HG03439 (cell line): Measurements from ENCODE around the gene UFD1.

Experiments
- ATAC-seq: cut with Tn5 transposase; IDR thresholded peaks from one replicate; pipeline ENCODE4 v1.9.1; 2021; ENCODE audit warnings: mild to moderate bottlenecking, moderate library complexity; ENCODE audit not compliant: unreplicated experiment

Gene UFD1

DNA sequence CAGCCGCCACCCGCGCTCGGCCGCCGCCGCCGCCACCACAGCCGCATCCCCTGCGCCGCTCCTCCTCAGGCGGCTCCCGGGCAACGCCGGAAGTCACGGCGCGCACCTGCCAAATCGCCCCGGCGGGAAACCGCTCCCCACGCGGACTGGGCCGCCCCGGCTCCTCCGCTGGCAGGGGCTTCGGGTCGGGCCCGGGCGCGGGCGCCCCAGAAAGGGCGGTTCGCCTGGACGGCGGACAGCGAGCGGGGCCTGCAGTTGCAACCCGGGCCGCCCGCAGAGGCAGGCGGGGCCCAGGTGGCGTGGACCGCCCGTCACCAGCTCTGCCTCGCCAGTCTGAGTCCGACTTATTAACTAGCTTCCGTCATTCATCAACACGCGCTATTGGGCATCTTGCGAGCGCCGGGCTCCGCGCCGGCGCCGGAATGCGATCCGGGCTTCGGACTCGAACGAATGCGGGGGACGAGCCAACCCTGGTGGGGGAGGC lies 47.3 kb downstream of the UFD1 start, which contains the start of gene HIRA:
TSS of gene HIRA (minus strand) at position 85 of the 484 bp plus-strand sequence. CDS start 257 bp downstream, outside the sequence.
- ATAC-seq: peak; percentile 39

DNA sequence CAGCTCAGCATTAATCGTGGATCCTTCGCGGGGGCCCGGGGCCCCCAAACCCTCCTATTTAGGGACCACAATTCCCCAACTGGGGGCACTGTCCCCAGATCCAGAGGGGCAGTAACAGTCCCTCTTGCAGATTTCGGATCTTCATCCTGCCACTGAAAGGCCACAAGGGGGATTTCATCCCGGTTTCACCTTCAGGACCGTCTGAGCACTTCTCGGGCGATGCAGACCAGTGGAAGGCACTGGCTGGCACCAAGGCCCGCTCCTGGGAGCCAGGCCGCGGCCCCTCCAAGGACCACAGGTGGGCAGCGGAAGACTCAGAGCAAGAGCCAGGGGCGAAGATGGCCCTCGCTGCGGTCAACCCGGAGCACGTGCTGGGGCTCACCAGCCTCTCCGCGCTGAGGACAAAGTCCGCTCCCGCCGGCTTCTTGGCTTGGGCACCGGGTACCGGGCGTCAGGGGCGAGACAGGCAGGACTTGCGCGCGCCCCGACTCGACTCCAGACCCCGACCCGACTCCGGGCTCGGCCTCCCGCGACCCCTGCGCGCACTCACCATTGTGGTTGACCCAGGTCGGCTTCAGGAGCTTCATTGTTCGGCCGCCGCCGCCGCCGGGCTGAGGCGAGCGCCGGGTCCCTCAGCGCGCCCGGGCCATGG lies 48.0 kb downstream of the UFD1 start:
- ATAC-seq: peak; percentile 3

DNA sequence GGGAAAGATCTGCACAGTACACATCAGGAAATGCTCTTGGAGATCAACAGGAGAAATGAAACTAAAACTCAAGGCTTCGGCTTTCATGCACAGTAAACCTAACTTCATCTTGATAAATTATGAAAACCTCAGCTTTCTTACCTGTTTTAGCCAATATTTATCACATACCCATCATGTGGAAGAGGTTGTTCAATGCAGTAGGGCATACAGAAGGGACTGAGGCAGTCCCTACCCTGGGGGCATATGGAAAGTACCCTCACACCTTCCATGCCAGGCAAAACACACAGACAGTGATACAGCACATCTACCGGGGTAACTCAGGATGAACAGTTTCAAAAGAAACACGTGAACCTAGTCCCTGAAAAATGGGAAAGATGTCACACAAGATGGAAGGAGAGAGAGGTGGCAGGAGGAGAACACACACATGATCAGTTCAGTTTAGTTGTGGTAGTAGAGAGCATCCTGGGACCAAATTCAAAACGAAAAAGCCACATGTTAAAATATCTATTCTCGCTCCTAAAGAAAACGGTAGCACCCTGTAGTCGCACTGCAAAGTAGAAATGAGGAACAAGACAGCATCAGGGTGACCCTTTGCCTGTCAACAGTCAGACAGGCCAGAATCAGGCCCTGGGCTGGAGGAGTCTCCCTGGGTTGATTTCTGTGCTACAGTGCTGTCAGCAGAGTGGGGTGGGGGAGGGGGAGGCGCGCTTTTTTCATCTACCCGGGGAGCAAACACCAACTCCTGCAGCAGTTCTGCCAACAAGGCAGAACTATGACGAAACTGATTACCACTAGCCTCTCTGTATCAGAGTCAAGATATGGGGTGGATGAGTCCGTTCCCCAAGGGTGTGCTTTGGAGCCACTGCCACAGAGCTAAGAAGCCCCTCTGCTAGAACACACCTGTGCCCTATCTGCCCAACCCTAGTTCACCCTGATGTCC lies 48.8 kb downstream of the UFD1 start:
- ATAC-seq: no peak

DNA sequence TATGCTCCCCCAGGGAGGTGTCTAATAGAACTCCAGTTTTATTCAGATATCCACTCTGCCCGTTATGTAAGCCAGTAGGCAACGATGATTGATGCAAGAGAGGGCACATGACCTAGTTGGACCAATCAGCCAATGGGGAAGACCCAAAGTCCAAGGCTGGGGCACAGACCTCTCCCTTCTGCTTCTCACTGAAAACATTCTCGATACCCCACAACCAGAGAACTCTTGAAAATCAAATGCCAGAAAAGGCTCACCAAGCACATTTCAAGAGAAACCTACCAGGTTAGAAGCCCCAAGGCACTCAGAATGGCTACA lies 54.9 kb downstream of the UFD1 start:
- ATAC-seq: no peak

DNA sequence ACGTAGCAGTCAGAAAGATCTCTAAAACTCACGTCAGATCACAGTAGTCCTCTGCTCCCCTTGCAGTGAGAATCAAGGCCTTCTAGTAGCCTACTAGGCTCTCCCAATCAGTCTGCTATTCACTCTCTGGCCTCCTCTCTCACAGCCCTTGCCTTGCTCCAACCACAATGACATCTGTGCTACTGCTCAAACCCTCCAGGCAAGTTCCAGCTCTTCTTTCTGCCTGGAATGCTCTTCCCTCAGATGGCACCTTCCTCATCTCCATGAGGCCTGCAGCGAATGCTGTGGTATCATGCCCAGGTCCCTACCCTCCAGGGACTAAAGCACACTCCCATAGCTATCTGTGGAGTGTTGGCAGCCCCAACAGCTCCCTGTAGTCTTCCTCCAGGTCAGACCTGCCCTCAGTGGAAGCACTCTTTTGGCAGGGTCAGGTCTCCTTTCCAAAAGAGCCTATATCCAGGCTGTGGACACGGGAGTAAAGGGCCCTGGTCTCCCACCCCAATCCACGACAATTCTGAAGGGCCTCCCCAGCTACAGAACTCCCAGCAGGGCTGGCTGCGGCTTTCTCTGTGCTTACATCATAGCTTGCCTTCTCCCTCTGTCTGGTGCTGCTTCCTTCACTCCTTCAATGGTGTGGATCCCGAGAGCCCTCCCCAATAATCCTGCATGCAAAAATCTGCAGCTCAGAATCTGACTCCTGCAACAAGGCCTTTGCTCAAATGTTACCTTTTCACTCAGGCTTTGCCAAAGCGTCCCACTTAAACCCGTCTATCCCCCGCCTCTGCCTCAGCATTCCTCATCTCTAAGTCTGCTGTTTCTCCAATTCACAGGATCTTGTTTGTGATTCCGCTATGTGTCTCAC lies 56.3 kb downstream of the UFD1 start:
- no peak for ATAC-seq

DNA sequence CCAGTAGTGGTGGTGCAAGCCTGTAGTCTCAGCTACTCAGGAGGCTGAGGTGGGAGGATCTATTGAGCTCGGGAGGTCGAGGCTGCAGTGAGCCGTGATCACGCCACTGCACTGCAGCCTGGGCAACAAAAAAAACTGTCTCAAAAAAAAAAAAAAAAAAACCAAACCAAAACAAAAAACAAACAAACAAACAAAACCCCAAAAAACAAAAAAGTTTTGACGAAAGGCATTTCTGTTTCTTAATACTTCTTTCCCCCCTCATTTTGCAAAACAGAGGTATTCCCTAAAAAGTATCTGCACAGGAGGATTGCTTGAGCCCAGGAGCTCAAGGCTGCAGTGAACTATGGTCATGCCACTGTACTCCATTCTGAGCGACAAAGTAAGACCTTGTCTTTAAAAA lies 58.7 kb downstream of the UFD1 start:
- ATAC-seq: no peak

DNA sequence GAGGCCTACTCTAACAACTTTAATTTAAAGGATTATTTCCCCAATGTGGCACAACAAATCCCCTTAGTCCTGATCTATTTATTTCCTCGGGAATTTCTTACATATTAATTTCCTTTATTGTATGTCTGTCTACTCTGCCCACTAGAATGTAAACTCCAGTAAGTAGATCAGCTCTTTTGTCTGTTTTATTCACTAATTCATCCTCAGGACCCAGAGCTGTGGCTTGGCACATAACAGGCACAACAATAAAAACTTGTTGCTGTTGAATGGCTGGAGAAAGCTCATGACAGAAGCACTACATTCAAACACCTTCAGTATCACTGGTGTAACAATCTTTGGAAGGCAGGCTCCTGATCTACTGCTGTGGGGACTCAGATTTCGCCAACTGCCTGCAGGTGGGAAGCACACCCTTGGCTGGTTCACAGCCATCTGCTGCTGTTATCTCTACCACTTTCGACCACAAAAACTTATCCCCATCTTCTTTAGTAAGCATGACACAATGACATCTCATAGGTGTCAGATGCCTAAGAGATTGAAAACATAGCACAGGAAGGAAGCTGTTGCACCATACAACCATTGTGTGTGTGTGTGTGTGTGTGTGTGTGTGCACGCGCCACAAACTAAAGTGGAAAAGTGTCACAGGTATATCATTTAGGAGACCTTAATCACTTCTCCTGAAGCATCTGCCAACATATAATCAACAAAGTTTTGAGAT lies 59.4 kb downstream of the UFD1 start:
- no peak for ATAC-seq

DNA sequence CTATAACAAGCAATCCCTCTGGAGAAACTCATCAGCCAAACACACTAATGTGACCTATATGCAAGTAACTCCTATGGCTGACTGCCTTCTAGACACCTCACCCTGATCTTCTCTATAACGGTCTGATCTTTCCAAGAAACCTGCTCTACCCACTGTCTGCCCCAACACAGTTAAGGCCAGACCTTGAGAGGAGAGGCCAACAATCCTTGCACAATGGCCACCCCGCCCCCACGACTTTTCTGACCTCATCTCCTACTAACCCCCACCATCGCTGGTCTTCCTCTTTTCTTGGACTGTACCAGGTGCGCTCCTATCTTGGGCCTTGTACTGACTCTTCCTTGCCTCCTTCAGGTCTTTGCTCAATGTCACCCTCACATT lies 59.9 kb downstream of the UFD1 start:
- ATAC-seq: no peak

DNA sequence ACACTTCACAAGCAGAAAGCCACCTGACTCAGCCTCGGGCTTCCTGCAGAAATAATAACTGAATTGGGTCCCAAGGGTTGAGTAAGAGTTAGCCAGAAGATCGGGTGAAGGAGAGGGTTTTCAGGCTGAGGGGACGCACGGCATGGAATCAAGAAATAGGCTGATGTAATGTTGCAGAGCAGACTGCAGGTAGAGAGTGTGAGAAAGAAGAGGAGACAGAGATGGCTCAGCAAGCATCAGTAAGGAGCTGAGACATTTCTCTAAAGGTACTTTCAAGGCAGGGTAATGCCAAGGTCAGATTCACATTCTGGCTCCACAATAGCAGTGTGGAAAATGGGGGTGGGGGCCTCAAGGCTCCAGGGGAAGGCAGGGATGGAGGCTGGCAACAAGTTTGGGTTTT lies 66.1 kb downstream of the UFD1 start:
- ATAC-seq: no peak

DNA sequence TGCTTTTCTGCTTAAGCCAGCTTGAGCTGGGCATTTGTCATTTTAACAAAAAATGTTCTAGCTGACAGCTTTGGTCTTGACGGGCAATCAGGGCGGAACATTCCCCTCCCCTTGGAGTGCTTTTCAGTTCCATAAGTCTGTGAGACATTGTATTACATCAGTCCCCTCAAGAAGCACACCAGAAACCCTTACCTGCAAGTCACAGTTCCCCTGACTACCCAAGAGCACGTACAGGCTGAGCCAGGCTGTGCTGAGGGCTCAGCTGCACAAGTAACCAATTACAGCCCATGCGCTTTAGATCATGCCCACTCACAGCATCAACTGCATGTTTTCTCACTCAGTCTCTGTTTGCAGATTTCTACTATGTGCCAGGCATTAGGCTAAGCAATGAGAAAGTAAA lies 66.5 kb downstream of the UFD1 start:
- no peak for ATAC-seq

DNA sequence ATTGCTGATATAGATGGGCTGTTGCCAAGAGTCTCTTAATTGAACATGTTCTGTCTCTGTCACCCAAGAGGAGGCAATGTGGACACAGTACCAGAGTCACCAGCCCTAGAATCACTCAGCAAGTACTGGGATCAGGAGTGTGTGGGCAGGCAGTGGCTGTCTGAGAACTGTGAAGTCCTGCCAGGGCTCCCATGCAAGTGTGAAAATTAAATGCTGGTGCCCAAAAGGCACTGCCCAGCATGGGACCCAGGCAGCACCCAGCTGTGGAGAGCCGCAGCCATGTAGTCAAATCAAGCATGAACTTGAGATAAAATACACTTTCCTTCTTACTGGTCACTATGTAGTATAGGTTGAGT lies 67.3 kb downstream of the UFD1 start:
- ATAC-seq: no peak

DNA sequence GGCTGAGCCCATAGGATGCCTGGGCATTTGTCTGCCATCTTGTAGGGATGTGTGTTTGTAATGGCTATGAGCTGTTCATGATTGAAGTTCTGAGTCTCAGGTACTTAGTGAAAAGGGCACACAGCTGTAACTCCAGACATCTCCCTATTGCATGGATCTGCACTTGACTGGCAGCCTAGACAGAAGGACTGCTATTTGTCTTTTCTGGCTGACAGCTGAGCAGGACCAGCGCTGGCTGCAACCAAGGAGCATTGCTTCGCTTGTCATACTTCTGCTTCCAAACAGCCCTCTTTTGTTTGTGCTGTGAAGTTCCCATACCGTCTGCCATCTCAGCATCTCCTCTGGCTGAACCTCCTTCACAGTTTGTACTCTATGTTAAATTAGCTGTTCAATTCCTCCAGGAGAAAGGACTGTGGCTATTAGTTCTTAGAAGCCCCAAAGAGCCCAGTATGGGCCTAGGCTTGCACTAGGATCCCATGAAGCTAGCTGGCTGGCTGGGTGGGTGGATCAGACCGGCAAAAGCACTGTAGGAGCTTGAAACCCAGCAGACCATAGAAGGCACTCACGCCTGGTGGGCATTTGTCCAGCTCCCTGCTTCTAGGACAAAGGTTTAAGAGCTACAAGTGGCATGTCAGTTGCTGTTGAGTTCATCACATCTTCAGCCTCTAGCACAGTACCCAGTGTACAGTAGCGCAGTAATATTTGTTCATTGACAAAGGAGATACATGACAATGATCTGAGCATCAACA lies 67.9 kb downstream of the UFD1 start:
- no peak for ATAC-seq

DNA sequence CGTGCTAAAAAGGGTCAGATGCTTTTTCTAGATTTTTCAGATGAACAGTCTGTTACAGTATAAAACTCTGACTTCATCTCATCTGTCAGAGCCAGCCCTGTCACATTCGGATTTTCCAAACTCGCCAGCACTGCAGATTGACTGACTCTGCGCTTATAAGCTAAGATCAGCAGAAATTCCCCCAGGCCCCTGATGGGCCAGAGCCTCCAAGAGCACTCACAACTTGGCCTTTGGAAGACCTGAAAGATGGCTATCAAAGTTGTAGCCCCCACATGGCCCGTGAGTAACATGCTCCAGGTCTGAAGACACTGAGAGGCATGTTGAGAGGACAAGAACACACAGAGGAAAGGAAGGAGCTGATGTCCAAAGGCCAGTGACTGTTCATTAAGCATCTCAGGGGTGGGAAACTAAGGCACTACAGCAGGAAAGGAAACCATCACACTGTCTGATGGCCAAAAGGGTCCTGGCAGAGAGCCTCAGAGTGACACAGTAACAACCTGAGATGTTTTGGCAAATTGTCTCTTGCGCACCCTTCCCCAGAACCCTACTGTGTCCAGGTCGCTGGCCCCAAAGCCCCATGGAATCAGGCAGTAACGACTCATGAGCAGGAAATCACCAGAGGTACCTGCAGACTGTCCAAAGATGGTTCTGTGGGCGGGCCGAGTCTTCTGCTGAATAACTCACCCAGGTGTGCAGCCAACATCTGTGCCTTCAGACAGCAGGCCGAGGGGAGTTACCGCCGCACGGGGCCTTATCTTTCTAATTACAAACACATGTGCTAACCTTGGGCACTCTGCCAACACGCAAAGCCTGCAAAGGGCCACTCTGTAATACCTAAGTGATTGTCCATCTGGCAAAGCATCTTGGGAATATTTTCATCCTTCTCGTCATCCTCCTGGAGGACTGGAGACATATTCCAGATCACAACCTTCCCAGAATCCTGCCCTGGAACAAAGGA lies 71.1 kb downstream of the UFD1 start:
- ATAC-seq: no peak

DNA sequence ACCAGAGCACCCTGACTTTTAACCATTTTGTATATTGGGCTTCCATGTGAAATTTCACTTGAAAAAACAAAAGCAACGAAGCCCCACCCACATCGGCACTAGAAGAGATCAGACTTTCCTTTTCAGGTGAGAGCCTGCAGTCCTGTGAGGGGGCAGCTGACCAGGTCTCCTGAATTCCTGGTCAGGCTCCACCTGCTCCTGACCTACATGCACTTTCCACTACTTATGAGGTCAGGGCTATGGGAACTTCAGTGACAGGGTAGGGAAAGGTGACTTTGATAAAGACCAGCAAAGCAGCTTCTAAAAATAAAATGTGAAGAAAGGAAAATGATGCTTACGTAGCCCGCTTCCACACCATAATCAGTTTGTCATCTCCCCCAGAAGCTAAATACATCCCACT lies 72.1 kb downstream of the UFD1 start:
- ATAC-seq: no peak

DNA sequence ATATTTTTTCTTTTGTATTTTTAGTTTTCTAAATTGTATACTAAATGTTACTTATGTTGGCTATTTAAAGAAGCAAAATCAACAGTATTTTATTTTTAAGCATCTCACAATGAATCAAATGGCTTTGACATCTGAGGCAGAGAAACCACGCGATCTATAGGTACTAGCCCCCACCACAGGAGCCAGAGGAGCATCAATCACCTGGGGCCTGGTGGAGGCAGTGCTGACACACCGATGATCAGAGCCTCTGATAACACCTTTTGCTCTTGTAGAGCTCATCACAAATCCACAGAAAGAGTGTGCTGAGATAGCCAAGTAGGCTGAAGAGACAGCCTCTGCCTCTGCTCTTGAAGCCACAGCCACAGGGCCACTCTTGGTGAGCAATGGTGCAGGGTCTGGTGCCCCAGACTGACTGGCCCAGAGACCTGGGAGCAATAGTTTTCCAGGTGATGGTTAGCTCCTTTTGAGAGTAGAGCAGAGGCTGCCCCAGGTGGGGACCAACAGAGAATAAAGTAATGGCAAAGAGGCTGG lies 72.6 kb downstream of the UFD1 start:
- no peak for ATAC-seq

DNA sequence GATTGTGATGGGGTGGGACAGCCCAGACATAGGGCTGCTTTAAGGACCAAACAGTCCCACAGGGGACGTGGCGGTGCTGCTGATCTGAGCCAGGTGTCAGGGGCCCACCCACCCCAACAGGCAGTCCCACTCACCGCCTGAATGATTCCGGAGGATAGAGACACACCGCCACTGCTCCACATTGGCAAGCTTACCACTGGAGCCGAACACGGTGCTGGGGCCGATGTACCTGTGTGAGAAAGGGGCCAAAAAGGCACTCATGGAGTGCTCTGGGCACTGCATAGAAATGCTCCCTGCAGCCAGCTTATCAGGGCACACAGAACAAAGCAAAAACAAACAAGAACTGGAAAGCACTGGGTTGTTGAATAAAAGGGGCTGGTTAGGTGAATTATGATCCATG lies 73.3 kb downstream of the UFD1 start:
- ATAC-seq: no peak

DNA sequence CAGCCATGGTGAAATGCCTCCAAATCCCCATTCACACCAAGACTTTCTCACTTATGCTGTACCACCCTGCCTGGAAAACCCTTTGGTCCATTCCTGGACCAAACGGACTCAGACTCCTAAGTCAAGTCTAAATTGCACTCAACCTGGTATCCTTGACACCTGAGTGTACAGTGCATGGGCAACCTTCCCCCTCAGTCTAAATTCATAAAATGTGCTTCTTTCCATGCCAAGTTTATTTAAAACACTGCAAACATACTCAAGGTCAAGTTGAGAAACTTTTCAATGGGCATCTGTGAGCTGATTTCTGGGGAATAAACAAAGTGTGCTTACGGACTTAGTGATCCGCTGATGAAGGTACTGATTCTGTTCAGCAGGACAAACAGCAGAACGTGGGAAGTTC lies 73.9 kb downstream of the UFD1 start:
- ATAC-seq: no peak

DNA sequence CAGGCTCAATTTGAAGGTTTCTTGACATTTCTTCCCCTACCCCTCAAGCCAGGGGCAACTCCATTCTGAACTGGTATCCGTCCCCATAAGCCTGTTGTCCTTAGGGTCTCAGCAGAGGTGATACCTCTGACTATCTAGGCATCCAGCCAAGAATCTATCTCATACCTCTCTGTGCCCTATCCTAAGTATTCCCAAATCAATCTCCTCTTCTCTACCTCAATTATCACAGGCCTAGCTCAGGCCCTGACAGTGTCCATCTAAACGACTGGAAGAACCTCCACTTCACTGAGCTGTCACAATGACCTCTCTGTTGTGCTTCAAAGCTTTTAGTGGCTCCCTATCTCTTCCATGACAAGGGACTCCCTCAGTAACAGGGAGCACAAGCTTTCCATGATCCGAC lies 74.3 kb downstream of the UFD1 start:
- no peak for ATAC-seq
